ENCODE data around the gene CES2.
A peak's percentile ranks its signal among the peaks of the same experiment; 100 is the strongest.

The CES2 gene

GRCh38 chr16:66925322-66925840 lies 9.9 kb upstream of the CES2 start, which contains the start of gene RRAD:
Gene RRAD, minus strand, starts transcription at chr16:66925535. Its CDS starts 356 bp downstream, at chr16:66925179.
- no peaks in the 10 kb centered on the region for H3K9me3 ChIP-seq (ENCODE audit: control insufficient read depth in 1 of 2, low read length in 2 of 2)
- peak within 1 kb of the TSS; percentile 20 for H3K27ac ChIP-seq (ENCODE audit: low read depth, low read length)
- H3K9ac ChIP-seq (ENCODE audit: low read depth in 1 of 2, low read length in 2 of 2), result no peak within 1 kb of the TSS
- peak within 1 kb of the TSS; percentile 43 to 58 for H3K4me3 ChIP-seq (ENCODE audit: low read depth in 1 of 2, low read length in 2 of 2)
- H3K27me3 ChIP-seq (ENCODE audit: control insufficient read depth in 1 of 2, insufficient read depth in 2 of 2, low read length in 2 of 2), result peaks cover 4 to 5% of the 10 kb centered on the region in 2 donors
- H3K4me1 ChIP-seq (ENCODE audit: control insufficient read depth in 1 of 2, insufficient read depth in 2 of 2, low read length in 2 of 2), result peaks cover 4 to 32% of the 10 kb centered on the region in 2 donors
- H3K36me3 ChIP-seq (ENCODE audit: control insufficient read depth in 1 of 2, insufficient read depth in 2 of 2, low read length in 2 of 2), result no peaks in the 10 kb centered on the region

DNA sequence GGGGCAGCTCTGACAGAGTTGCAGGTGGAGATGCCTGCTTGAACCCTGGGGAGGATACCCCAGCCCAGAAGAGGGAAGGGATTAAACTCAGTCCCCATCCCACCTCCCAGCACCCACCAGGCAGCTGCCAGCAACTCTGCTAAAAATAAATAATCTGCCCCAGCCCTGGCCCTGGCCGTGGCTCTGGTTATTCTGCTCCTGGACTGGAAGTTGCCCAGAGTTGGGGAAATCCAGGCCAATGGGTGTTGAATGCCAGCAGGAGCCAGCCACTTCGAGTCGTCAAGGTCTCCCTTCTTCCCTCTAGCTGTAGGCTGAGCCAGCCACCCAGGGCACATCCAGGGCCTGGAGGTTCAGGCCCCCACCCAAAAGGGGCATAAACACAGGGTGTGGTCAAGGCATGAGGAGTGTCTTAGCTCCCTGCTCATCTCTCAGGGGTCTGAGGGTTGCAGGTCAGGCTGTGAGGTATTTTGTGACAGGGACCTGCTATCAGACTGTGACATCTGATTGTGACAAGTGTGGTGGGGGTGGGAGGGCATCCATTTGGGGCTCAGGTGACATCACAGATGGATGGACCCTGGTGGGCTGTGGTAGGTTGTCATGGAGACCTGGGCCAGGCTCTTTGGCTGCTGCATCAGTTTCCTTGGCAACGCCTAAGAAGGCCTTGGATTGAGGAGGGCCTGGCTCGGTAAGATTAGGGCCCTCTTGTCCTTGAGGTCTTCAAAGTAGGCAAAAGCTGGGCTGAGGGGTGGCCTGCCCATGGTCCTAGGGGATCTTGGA lies 9.0 kb upstream of the CES2 start:
- Histone ChIP-seq H3K9ac (ENCODE audit: low read depth in 1 of 2, low read length in 2 of 2) (no peak overlapping the region), H3K4me3 (ENCODE audit: low read depth in 1 of 2, low read length in 2 of 2) (peak overlapping the region in 1 of 2 donors; percentile 15), H3K27me3 (ENCODE audit: control insufficient read depth in 1 of 2, insufficient read depth in 2 of 2, low read length in 2 of 2) (peaks cover 4 to 5% of the 10 kb centered on the region in 2 donors), H3K27ac (ENCODE audit: low read depth, low read length) (peak overlapping the region; percentile 20), H3K9me3 (ENCODE audit: control insufficient read depth in 1 of 2, low read length in 2 of 2) (no peaks in the 10 kb centered on the region), H3K4me1 (ENCODE audit: control insufficient read depth in 1 of 2, insufficient read depth in 2 of 2, low read length in 2 of 2) (peaks cover 8 to 33% of the 10 kb centered on the region in 2 donors), H3K36me3 (ENCODE audit: control insufficient read depth in 1 of 2, insufficient read depth in 2 of 2, low read length in 2 of 2) (no peaks in the 10 kb centered on the region)

DNA sequence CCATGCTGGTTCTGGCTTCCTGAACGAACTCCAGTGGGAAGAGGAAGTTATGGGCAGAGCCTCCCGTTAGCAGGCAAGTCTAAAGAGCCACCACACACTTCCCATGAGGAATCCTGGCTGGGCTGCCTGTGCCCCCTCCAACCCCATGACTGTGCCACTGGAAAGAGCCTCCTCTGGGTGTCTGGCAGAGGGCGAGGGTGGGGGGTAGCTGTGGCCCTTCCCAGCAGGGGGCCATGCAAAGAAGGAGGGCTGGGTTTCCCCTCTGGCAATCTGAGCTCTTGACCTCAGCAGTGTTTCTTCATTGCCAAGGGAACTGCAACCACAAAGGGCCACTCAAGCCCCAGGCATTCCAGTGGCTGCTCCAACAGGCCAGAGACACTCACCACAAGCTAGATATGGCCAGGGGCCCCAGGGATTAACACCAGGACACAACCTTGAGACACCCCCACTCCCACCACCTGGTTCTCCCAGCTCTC lies 8.3 kb upstream of the CES2 start:
- no peak overlapping the region for H3K4me3 ChIP-seq (ENCODE audit: low read depth in 1 of 2, low read length in 2 of 2)
- H3K27me3 ChIP-seq (ENCODE audit: control insufficient read depth in 1 of 2, insufficient read depth in 2 of 2, low read length in 2 of 2), result peaks cover 4 to 5% of the 10 kb centered on the region in 2 donors
- H3K27ac ChIP-seq (ENCODE audit: low read depth, low read length), result peak overlapping the region; percentile 20
- H3K9me3 ChIP-seq (ENCODE audit: control insufficient read depth in 1 of 2, low read length in 2 of 2), result no peaks in the 10 kb centered on the region
- H3K9ac ChIP-seq (ENCODE audit: low read depth in 1 of 2, low read length in 2 of 2), result no peak overlapping the region
- H3K36me3 ChIP-seq (ENCODE audit: control insufficient read depth in 1 of 2, insufficient read depth in 2 of 2, low read length in 2 of 2), result no peaks in the 10 kb centered on the region
- peaks cover 10 to 37% of the 10 kb centered on the region in 2 donors for H3K4me1 ChIP-seq (ENCODE audit: control insufficient read depth in 1 of 2, insufficient read depth in 2 of 2, low read length in 2 of 2)

DNA sequence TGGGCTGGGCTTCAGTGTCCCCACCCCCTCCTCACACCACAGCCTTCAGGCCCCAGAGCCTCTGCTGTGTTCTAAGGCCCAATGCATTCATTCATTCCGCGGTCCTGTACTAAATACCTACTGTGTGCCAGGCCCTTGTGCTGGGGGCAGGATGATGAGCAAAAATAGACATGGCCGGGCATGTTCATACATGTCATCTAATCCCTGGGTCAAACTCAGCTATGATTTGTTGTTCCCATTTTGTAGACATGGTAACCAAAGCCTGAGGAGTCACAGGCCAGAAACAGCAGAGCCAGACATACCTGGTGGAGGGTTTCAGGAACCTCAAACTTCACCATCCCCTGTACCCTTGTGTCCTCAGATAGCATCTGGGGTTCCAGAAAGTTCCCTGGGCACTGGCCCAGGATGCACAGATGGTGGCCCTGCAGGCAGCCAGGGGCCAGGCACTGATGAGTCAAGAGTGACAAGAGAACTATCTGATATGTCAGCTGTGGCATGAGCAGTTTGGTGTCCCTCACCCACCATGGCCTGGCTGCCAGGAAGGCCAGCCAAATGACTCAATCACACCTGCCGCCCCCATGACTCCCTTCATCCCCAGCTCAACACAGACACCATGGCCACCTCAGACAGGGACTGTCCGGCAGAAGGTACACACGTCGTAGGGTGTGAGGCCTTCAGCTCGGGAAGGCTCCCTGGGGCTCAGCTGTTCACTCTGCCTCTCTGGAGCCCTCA lies 7.2 kb upstream of the CES2 start:
- H3K27me3 ChIP-seq (ENCODE audit: control insufficient read depth in 1 of 2, insufficient read depth in 2 of 2, low read length in 2 of 2), result peaks cover 4 to 5% of the 10 kb centered on the region in 2 donors
- no peak overlapping the region for H3K9ac ChIP-seq (ENCODE audit: low read depth in 1 of 2, low read length in 2 of 2)
- H3K9me3 ChIP-seq (ENCODE audit: control insufficient read depth in 1 of 2, low read length in 2 of 2), result no peaks in the 10 kb centered on the region
- H3K36me3 ChIP-seq (ENCODE audit: control insufficient read depth in 1 of 2, insufficient read depth in 2 of 2, low read length in 2 of 2), result peaks cover 0 to 4% of the 10 kb centered on the region in 2 donors
- H3K4me3 ChIP-seq (ENCODE audit: low read depth in 1 of 2, low read length in 2 of 2), result no peak overlapping the region
- peaks cover 19 to 48% of the 10 kb centered on the region in 2 donors for H3K4me1 ChIP-seq (ENCODE audit: control insufficient read depth in 1 of 2, insufficient read depth in 2 of 2, low read length in 2 of 2)
- no peak overlapping the region for H3K27ac ChIP-seq (ENCODE audit: low read depth, low read length)

GRCh38 chr16:66928702-66929388 lies 6.5 kb upstream of the CES2 start:
- H3K4me3 ChIP-seq (ENCODE audit: low read depth in 1 of 2, low read length in 2 of 2), result no peak overlapping the region
- no peak overlapping the region for H3K27ac ChIP-seq (ENCODE audit: low read depth, low read length)
- H3K4me1 ChIP-seq (ENCODE audit: control insufficient read depth in 1 of 2, insufficient read depth in 2 of 2, low read length in 2 of 2), result peaks cover 25 to 52% of the 10 kb centered on the region in 2 donors
- H3K36me3 ChIP-seq (ENCODE audit: control insufficient read depth in 1 of 2, insufficient read depth in 2 of 2, low read length in 2 of 2), result peaks cover 0 to 4% of the 10 kb centered on the region in 2 donors
- no peaks in the 10 kb centered on the region for H3K9me3 ChIP-seq (ENCODE audit: control insufficient read depth in 1 of 2, low read length in 2 of 2)
- H3K27me3 ChIP-seq (ENCODE audit: control insufficient read depth in 1 of 2, insufficient read depth in 2 of 2, low read length in 2 of 2), result peaks cover 4% of the 10 kb centered on the region in 2 donors
- H3K9ac ChIP-seq (ENCODE audit: low read depth in 1 of 2, low read length in 2 of 2), result no peak overlapping the region

- Histone ChIP-seq H3K27ac (ENCODE audit: low read depth, low read length) (no peak overlapping the region), H3K9me3 (ENCODE audit: control insufficient read depth in 1 of 2, low read length in 2 of 2) (no peaks in the 10 kb centered on the region), H3K36me3 (ENCODE audit: control insufficient read depth in 1 of 2, insufficient read depth in 2 of 2, low read length in 2 of 2) (peaks cover 0 to 4% of the 10 kb centered on the region in 2 donors), H3K4me1 (ENCODE audit: control insufficient read depth in 1 of 2, insufficient read depth in 2 of 2, low read length in 2 of 2) (peaks cover 25 to 46% of the 10 kb centered on the region in 2 donors), H3K27me3 (ENCODE audit: control insufficient read depth in 1 of 2, insufficient read depth in 2 of 2, low read length in 2 of 2) (no peaks in the 10 kb centered on the region), H3K4me3 (ENCODE audit: low read depth in 1 of 2, low read length in 2 of 2) (no peak overlapping the region), H3K9ac (ENCODE audit: low read depth in 1 of 2, low read length in 2 of 2) (no peak overlapping the region)
These were observed 5.1 kb upstream of the CES2 start for GRCh38 chr16:66930189-66930588.

DNA sequence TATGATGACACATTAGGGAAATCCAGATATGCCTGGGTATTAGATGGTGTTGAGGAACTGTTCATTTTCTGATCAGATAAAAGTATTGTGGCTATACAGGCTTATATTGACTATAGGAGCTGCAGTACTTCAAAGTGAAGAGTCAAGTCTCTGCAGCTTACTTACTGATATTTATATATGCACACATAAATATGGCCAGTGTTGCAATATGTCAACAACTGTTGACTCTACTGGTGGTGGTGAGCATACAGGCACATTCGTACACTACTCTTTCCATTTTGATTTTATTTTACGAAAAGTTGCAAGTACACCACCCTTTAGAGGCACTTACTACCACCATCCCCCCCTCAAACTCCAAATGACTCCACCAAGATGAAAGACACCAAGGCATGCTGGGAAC lies 3.7 kb upstream of the CES2 start:
- Histone ChIP-seq H3K27ac (ENCODE audit: low read depth, low read length) (no peak overlapping the region), H3K27me3 (ENCODE audit: control insufficient read depth in 1 of 2, insufficient read depth in 2 of 2, low read length in 2 of 2) (no peaks in the 10 kb centered on the region), H3K4me3 (ENCODE audit: low read depth in 1 of 2, low read length in 2 of 2) (no peak overlapping the region), H3K4me1 (ENCODE audit: control insufficient read depth in 1 of 2, insufficient read depth in 2 of 2, low read length in 2 of 2) (peaks cover 25 to 55% of the 10 kb centered on the region in 2 donors), H3K9me3 (ENCODE audit: control insufficient read depth in 1 of 2, low read length in 2 of 2) (no peaks in the 10 kb centered on the region), H3K36me3 (ENCODE audit: control insufficient read depth in 1 of 2, insufficient read depth in 2 of 2, low read length in 2 of 2) (peaks cover 0 to 4% of the 10 kb centered on the region in 2 donors), H3K9ac (ENCODE audit: low read depth in 1 of 2, low read length in 2 of 2) (no peak overlapping the region)

GRCh38 chr16:66932076-66932475 lies 3.2 kb upstream of the CES2 start:
- Histone ChIP-seq H3K27ac (ENCODE audit: low read depth, low read length) (no peak overlapping the region), H3K4me1 (ENCODE audit: control insufficient read depth in 1 of 2, insufficient read depth in 2 of 2, low read length in 2 of 2) (peaks cover 26 to 59% of the 10 kb centered on the region in 2 donors)

DNA sequence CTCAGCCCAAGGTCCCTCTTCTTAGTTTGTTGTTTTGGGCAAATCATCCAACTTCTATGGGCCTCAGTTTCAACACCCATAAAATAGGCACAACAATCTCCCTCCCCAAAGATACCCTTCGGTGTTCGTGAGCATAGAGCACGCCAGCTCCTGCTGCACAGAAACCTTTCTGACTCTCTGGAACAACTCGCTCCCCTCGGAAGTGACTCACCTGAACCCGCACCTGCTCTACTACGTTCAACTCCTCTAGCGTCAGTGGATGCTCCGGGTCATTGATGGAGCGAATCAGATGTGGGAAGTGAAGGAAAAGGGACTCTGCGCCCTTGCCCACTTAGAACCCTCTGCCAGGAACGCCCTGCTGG lies 1.6 kb upstream of the CES2 start:
- H3K4me3 ChIP-seq (ENCODE audit: low read depth in 1 of 2, low read length in 2 of 2), result peak overlapping the region; percentile 99 to 100
- no peaks in the 10 kb centered on the region for H3K9me3 ChIP-seq (ENCODE audit: control insufficient read depth in 1 of 2, low read length in 2 of 2)
- H3K36me3 ChIP-seq (ENCODE audit: control insufficient read depth in 1 of 2, insufficient read depth in 2 of 2, low read length in 2 of 2), result peaks cover 14 to 24% of the 10 kb centered on the region in 2 donors
- peaks cover 43 to 71% of the 10 kb centered on the region in 2 donors for H3K4me1 ChIP-seq (ENCODE audit: control insufficient read depth in 1 of 2, insufficient read depth in 2 of 2, low read length in 2 of 2)
- peak overlapping the region; percentile 95 for H3K27ac ChIP-seq (ENCODE audit: low read depth, low read length)
- peak overlapping the region; percentile 99 to 100 for H3K9ac ChIP-seq (ENCODE audit: low read depth in 1 of 2, low read length in 2 of 2)
- H3K27me3 ChIP-seq (ENCODE audit: control insufficient read depth in 1 of 2, insufficient read depth in 2 of 2, low read length in 2 of 2), result no peaks in the 10 kb centered on the region

More at GRCh38 chr16:66932076-66932475, 3.2 kb upstream of the CES2 start:
- Histone ChIP-seq H3K4me3 (ENCODE audit: low read depth in 1 of 2, low read length in 2 of 2) (peak overlapping the region in 1 of 2 donors; percentile 34), H3K27me3 (ENCODE audit: control insufficient read depth in 1 of 2, insufficient read depth in 2 of 2, low read length in 2 of 2) (no peaks in the 10 kb centered on the region), H3K9me3 (ENCODE audit: control insufficient read depth in 1 of 2, low read length in 2 of 2) (no peaks in the 10 kb centered on the region), H3K9ac (ENCODE audit: low read depth in 1 of 2, low read length in 2 of 2) (peak overlapping the region in 1 of 2 donors; percentile 15), H3K36me3 (ENCODE audit: control insufficient read depth in 1 of 2, insufficient read depth in 2 of 2, low read length in 2 of 2) (peaks cover 0 to 7% of the 10 kb centered on the region in 2 donors)

Data from duodenal mucosa (tissue), 2 donors.